KMS-11 (cell line): ENCODE data around the gene RALGAPA2.

Experiments
- H2AFZ ChIP-seq: fragments of 200-600 bp; sonication (generic); 2 replicates; pipeline ENCODE4 v1.6.1; 2016; ENCODE audit warnings: antibody characterized with exemption, mixed run types, low read depth
- H3K27ac ChIP-seq: fragments of 200-600 bp; sonication (generic); 2 replicates; pipeline ENCODE4 v1.6.1; 2016; ENCODE audit warnings: mild to moderate bottlenecking, mixed run types
- H3K27me3 ChIP-seq: fragments of 200-600 bp; sonication (generic); 2 replicates; pipeline ENCODE4 v1.6.1; 2017; ENCODE audit warnings: mild to moderate bottlenecking, low read depth, mixed run types, moderate library complexity; ENCODE audit not compliant: insufficient read depth
- H3K36me3 ChIP-seq: fragments of 200-600 bp; sonication (generic); 2 replicates; pipeline ENCODE4 v1.6.1; 2017; ENCODE audit warnings: mild to moderate bottlenecking, mixed run types; ENCODE audit not compliant: insufficient read depth
- H3K4me1 ChIP-seq: fragments of 200-600 bp; sonication (generic); 2 replicates; pipeline ENCODE4 v1.6.1; 2016; ENCODE audit warnings: mild to moderate bottlenecking, low read depth, mixed run types; ENCODE audit not compliant: poor library complexity, severe bottlenecking
- H3K4me2 ChIP-seq: fragments of 200-600 bp; sonication (generic); 2 replicates; pipeline ENCODE4 v1.7.0; 2016; ENCODE audit warnings: mild to moderate bottlenecking, mixed run types
- H3K4me3 ChIP-seq: fragments of 200-600 bp; sonication (generic); IDR thresholded peaks from 2 replicates; pipeline ENCODE4 v1.6.1; 2017; ENCODE audit warnings: low read depth, low read length, mixed read lengths; ENCODE audit not compliant: insufficient read depth
- H3K79me2 ChIP-seq: fragments of 200-600 bp; sonication (generic); 2 replicates; pipeline ENCODE4 v1.6.1; 2016; ENCODE audit warnings: low read depth, mixed run types; ENCODE audit not compliant: insufficient read depth
- H3K9ac ChIP-seq: fragments of 200-600 bp; sonication (generic); 2 replicates; pipeline ENCODE4 v1.6.1; 2016; ENCODE audit warnings: mild to moderate bottlenecking, mixed run types
- H4K20me1 ChIP-seq: fragments of 200-600 bp; sonication (generic); 2 replicates; pipeline ENCODE4 v1.6.1; 2016; ENCODE audit warnings: mild to moderate bottlenecking, mixed run types; ENCODE audit not compliant: insufficient read depth
- TF ChIP-seq, protein P1 (sequence below): fragments of 200-600 bp; sonication (generic); conservative IDR thresholded peaks from 2 replicates; pipeline ENCODE4 v1.6.1; 2017; ENCODE audit warnings: low read depth, mild to moderate bottlenecking, antibody characterized with exemption, low read length, moderate library complexity, mixed read lengths

The RALGAPA2 gene

DNA sequence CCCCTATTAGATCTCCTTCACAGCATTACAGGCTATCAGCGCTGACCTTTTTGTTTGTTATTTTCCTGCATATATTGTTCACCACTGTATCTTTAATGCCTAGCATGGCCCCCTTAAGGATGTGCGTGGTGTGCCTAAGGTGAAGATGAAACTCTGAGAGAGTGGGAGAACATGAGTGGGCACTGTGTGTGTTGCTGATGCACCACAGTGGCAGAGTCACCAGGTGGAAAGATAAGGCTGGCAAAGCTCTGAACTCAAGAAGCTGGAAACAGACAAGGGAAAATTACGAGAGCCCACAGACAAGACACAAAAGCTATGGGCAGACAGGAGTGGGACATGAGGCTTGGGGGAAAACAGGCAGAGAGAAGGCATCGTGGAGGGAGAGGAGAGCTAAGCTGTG lies 184.8 kb downstream of the RALGAPA2 start:
- H3K4me2 ChIP-seq = no peak overlapping the region
- H3K79me2 ChIP-seq = no peaks in the 10 kb centered on the region
- TF ChIP-seq, protein P1, sequence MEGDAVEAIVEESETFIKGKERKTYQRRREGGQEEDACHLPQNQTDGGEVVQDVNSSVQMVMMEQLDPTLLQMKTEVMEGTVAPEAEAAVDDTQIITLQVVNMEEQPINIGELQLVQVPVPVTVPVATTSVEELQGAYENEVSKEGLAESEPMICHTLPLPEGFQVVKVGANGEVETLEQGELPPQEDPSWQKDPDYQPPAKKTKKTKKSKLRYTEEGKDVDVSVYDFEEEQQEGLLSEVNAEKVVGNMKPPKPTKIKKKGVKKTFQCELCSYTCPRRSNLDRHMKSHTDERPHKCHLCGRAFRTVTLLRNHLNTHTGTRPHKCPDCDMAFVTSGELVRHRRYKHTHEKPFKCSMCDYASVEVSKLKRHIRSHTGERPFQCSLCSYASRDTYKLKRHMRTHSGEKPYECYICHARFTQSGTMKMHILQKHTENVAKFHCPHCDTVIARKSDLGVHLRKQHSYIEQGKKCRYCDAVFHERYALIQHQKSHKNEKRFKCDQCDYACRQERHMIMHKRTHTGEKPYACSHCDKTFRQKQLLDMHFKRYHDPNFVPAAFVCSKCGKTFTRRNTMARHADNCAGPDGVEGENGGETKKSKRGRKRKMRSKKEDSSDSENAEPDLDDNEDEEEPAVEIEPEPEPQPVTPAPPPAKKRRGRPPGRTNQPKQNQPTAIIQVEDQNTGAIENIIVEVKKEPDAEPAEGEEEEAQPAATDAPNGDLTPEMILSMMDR = no peak
- no peak overlapping the region for H3K4me3 ChIP-seq
- no peak overlapping the region for H3K9ac ChIP-seq
- H3K4me1 ChIP-seq = no peaks in the 10 kb centered on the region
- H3K36me3 ChIP-seq = no peaks in the 10 kb centered on the region
- H3K27ac ChIP-seq = no peak overlapping the region
- no peak overlapping the region for H2AFZ ChIP-seq
- no peaks in the 10 kb centered on the region for H3K27me3 ChIP-seq
- H4K20me1 ChIP-seq = no peaks in the 10 kb centered on the region

DNA sequence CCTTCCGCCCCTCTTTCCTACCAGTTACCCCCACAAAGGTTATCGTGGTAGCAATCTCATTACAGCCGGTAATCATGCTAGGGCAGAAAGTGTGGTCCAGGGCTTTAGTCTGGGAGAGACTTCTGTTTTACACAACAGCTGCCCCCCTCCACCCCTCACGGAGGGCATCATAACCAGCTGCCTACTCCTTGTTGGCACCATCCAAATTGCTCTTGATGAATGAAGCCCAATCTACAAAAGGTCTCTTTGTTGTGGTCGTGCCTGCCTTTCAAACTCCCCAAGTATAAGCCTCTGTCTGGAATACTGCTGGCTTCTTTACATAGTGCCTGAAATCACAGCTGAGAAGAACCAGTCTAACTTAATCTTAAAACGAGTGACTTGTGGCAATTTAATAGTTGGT lies 186.7 kb downstream of the RALGAPA2 start:
- no peak overlapping the region for H3K4me2 ChIP-seq
- no peaks in the 10 kb centered on the region for H3K36me3 ChIP-seq
- no peak overlapping the region for H3K27ac ChIP-seq
- H3K4me3 ChIP-seq = no peak overlapping the region
- no peaks in the 10 kb centered on the region for H3K27me3 ChIP-seq
- no peaks in the 10 kb centered on the region for H3K4me1 ChIP-seq
- H4K20me1 ChIP-seq = no peaks in the 10 kb centered on the region
- no peak overlapping the region for H2AFZ ChIP-seq
- H3K79me2 ChIP-seq = no peaks in the 10 kb centered on the region
- TF ChIP-seq, protein P1 = no peak
- H3K9ac ChIP-seq = no peak overlapping the region

GRCh38 chr20:20525214-20525613 lies 187.2 kb downstream of the RALGAPA2 start:
- H3K4me2 ChIP-seq = no peak overlapping the region
- TF ChIP-seq, protein P1 = no peak
- no peak overlapping the region for H3K27ac ChIP-seq
- no peaks in the 10 kb centered on the region for H3K4me1 ChIP-seq
- H4K20me1 ChIP-seq = no peaks in the 10 kb centered on the region
- no peaks in the 10 kb centered on the region for H3K36me3 ChIP-seq
- H2AFZ ChIP-seq = no peak overlapping the region
- no peak overlapping the region for H3K9ac ChIP-seq
- H3K79me2 ChIP-seq = no peaks in the 10 kb centered on the region
- no peaks in the 10 kb centered on the region for H3K27me3 ChIP-seq
- no peak overlapping the region for H3K4me3 ChIP-seq

DNA sequence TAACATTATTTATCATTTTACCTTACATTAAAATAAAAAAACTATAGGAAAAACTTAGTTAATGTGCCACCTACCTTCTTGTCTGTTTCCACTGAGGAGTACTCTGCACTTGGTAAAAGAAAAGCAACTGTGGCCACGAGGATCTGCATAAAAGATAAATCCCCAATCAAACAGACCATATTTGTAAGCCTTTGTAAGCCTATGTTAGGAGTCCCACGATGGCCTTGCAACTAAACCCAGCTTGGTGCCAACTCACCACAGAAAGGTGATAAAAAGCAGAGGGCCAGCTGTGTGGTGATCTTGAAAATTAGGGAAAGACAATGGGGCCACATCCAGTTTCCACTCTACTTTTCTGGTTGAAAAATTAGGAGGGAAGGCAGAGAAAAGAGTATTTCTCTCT lies 187.7 kb downstream of the RALGAPA2 start:
- TF ChIP-seq, protein P1 = no peak
- no peaks in the 10 kb centered on the region for H3K4me1 ChIP-seq
- no peak overlapping the region for H3K27ac ChIP-seq
- no peak overlapping the region for H3K4me2 ChIP-seq
- H3K9ac ChIP-seq = no peak overlapping the region
- H3K36me3 ChIP-seq = no peaks in the 10 kb centered on the region
- no peaks in the 10 kb centered on the region for H4K20me1 ChIP-seq
- H2AFZ ChIP-seq = no peak overlapping the region
- H3K4me3 ChIP-seq = no peak overlapping the region
- H3K79me2 ChIP-seq = no peaks in the 10 kb centered on the region
- H3K27me3 ChIP-seq = no peaks in the 10 kb centered on the region

GRCh38 chr20:20521736-20522135 lies 190.7 kb downstream of the RALGAPA2 start:
- Histone ChIP-seq H3K27ac (no peak overlapping the region), H3K36me3 (no peaks in the 10 kb centered on the region), H3K4me1 (no peaks in the 10 kb centered on the region), H4K20me1 (no peaks in the 10 kb centered on the region), H3K4me2 (no peak overlapping the region), H3K79me2 (no peaks in the 10 kb centered on the region), H3K4me3 (no peak overlapping the region), H2AFZ (no peak overlapping the region), H3K27me3 (no peaks in the 10 kb centered on the region), H3K9ac (no peak overlapping the region)
- TF ChIP-seq, protein P1 = no peak
